GM19395 (cell line): ENCODE measurements around the gene RGL1.

Source experiments
- ATAC-seq: cut with Tn5 transposase; IDR thresholded peaks from one replicate; pipeline ENCODE4 v1.9.1; 2021; ENCODE audit warnings: mild to moderate bottlenecking, moderate library complexity; ENCODE audit not compliant: unreplicated experiment

RGL1 gene

DNA sequence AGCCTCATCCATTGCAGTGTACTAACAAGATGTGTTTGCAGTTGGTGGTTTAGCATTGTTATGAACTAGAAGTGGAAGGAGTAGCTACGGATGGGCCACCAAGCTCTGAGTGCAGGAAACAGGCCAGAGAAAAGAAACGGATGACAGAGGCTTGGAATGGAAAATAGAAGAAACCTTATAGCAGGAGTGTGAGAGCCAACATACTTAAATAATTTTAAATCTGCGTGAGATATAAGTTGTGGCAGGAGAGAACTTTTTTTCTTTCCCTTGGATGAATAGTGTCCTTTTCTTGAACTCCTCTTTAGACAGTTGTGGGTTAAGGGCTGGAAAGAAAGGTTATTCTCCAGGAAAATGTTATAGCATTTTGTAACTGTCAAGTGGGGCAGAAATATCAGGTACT, 54.2 kb downstream of the RGL1 start:
- ATAC-seq = no peak

DNA sequence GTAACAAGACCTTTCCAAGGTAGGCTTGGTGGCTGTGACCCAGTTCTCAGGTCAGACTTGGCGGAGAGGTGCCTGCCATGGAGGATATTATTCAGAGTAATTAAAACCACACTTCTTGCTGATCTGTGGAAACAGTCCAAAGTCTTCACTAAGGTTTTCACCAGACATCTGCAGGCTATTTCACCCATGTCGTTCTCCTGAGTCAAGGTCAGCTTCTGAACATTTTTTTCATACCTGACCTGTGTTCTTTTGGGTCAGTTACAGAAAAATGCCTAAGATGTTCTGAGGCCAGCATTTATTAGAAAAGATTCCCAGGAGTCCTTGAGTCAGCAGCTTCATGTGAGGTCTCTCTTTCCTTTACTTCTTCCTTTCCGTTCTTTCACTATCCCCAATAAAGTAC, 54.9 kb downstream of the RGL1 start:
- ATAC-seq = no peak

DNA sequence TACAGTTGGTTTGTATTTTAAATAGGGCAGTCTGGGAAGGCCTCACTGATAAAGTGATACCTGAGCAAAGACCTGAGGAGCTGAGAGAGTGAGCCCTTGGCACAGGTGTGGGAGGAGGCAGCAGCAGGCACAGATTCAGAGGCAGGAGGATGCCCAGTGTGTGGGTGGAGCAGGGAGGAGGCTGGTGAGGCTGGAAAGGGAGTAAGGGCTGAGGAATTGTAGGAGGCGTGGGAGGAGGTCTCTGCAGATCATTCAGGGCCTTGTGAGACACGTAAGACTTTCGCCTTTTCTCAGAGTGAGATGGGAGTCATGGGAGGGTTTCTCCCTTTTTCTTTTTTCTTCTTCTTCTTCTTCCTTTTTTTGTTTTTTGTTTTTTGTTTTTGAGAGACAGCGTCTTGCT, 58.0 kb downstream of the RGL1 start:
- no peak for ATAC-seq

DNA sequence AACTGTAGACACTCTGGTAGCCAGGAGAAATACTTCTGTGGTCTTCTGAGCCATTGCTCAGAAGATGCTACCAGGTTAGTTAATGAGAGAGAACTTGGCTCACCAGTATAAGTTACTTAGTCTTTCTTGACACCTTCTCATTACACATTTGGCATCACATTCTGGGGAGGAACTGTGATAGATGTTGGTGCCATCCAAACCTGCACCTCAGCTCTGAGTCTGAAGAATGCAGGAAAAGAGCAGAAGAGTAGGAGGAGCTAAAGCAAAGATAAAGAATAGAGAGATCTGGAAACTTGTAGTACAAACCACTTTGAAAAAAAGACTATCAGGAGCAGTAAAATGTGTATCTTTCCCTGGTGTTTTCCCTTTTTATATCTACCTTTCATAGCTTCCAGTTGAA, 58.9 kb downstream of the RGL1 start:
- ATAC-seq = no peak

DNA sequence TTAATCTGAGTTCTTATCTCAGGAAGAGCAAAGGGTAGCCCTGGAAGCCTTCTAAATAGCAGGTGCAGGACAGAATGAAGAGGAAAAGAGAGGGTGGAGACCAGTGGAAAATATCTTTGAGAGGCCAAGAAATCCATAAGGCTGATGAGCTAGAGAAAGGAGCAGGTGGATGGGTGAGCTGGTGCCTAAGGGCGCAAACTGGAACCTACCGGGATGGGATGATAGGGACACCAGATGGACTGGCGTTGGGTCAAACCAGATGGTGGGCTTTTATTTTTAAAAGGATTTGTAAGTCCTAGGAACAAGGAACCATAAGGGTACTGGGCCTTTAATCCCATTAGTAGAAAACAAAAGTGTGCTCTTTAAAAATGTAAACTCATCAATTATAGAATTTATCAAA, 59.7 kb downstream of the RGL1 start:
- no peak for ATAC-seq

DNA sequence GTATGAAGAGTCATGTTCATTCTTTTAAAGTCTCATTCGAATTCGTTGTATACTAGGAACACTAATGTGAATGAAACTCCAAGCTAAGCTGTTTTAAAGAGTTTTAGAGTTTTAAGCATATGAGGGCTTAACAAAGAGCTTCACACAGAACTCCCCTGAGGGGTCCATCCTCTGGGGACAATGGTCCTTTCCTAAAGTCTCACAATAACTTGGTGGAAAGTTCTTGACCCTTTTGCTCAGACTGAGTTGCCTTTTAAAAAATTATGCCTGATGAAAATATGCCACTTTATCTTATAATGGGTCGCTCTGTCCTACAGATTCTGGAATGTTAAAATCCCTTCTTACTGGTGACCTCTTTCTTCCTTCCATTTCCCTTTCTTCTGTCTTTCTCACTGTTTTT, 64.3 kb downstream of the RGL1 start:
- ATAC-seq = no peak

DNA sequence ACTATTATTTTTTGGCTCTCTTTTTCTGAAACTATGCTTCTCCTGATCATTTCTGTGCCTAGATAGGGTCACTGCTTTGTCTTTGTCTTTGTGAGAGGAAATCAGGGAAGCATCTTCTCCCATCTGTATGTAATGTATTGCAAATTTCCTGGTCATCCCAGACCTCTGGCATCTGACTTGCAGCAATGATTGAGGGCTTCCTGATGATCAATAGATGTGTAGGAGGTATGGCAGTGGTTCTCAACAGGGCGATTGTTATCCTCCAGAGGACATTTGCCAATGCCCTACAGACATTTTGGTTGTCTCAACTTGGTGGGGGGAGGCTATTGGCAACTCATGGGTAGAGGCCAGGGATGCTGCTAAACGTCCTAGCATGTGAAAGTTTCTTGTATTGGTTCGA, 64.7 kb downstream of the RGL1 start:
- ATAC-seq = no peak

DNA sequence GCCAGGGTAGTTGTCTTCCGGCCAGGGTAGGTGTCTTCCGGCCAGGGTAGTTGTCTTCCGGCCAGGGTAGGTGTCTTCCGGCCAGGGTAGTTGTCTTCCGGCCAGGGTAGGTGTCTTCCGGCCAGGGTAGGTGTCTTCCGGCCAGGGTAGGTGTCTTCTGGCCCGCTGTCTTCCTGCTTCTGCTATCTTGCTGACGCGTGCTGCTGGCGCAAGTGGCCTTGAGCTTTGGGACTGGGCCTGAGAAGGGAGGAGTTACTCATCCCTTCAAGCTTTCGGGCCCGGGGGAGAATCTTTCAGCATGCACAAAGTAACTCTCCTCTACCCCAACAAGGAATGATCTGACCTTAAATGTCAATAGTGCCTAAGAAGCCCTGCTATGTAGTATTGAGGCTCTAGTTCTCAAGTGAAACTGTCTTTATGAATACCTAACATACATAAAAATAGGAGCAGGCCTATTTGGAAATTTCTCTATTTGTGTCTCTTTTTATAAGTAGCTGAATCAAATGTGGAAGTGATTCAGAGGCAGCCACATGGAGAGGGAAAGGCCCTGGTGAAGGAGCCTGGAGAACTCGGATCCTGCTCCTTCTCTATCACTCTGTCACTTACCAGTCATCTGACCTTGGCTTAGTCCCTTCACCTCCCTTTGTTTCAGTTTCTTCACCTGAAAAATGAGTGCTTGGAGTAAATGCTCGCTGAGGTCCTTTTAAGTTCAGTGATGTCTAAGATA, 65.6 kb downstream of the RGL1 start:
- peak; percentile 33 for ATAC-seq

DNA sequence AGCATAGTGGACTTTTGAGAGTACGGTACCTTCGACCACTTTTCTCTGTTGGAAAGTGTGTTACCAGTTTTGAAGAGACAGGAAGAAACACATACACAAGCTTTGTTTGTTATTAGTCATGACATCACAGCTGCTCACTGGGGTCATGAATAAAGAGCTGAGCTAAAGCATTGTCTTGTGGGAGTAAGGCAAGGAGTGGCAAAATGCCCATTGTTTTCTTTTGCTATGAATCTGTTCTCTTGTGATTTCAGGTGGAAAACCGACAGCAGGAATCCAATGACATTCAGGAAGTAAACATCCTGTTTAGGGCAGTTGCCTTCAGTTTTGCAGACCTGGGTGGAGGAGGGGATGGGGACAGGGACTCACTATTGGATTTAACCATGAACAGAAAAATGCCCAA, 66.2 kb downstream of the RGL1 start:
- ATAC-seq = peak; percentile 56

DNA sequence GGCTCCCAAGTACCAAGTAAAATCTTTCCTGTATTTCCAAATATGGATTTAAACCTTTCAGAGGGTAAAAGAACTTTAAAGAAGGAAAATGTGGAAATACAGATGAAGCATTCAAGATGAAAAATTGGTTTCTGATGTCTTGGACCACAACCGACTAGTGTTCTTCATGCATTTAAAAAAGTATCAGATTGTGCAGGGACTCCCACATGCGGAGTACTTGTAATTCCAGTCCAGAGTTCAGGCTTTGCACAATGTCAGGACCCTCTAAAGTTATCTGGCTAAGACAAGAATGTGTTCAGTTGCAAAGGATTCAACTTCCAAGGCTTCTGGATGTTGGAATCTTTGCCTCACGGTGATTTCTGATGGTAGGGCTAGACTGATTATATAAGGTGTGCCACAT, 66.7 kb downstream of the RGL1 start:
- no peak for ATAC-seq

DNA sequence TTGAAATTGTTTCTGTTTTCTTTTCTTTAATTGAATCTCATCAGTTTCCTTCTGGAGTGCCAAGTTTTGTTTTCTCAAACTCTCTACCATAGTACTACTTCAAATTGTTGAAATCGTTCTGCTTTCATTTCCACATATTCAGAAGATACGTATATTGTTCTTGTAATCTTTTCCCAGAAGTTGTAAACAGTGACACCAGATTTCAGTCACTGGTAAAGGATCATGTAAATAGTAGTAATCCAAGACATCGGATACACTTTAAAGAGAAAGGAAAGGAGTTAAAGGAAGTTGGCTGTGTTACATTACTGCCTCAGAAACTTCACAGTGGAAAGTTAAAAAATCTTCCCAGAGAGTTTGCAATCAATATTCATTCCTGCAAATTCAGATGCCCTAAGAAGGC, 67.5 kb downstream of the RGL1 start:
- ATAC-seq = no peak

DNA sequence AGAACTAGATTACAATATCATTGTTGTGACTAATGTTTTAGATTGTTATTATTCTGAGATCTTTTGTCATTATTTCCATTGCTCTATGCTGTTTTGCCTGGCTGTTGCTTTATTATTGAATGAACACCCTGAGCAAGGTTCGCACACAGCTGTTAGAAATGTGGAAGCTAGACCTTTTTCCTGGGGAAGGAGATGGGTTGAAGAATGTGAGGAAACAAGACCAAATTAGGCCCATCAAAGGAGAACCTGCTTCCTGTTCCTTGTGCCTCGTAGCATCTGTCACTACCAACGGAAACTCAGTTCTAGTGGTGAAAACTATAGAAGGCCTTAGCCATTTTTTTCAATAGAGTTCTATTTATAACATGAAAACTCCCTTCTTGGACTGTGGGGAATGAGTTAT, 68.7 kb downstream of the RGL1 start:
- no peak for ATAC-seq

DNA sequence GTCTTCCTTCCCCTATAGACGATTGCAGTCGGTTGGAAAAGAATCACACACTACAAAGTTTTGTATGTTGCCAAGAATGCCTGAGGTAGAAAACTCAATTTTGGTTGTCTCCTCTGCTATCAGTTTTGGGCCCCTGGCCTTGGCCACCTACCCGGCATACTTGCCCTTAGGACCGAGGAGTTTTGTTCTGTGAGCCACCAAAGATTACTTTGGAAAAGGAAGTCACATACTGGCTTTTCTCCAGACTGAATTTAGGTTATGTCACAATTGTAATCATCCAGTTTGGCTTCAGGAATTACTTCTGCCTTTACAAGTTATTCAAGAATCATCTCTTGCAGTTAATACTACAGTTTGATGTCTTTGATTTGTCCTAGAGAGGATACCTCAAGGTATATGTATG, 71.4 kb downstream of the RGL1 start:
- ATAC-seq = no peak

DNA sequence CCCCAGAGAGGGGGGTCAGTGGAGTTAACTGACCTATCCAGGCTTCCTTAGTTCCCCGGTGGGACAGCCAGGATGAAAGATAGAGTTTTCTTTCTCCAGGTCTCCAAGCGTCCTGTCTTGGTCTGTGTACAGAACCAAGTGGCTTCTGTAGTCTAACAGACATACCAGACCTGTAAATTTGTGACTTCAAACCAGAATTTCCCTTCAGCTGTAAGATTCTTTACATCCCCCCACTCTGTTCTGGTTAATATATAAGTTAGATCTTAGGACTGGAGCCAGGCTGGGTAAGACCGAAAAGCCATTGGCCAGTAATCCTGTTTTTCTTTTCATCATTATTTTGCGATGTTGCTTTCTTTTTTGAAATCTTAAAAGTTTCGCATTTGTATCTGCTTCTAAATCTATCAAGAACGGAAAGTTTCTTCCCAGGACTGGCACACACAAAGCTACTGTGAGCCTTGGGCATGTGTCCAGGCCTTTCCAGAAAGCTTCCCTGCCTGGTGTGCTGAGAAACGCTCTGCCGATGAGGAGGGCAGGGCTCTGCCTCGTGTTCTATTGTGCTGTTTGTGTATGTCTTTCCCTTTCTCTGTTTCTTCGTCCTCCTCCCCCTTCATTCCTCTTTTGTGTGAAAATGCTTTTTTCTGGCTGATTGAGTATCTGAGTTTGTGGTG, 72.3 kb downstream of the RGL1 start:
- no peak for ATAC-seq

DNA sequence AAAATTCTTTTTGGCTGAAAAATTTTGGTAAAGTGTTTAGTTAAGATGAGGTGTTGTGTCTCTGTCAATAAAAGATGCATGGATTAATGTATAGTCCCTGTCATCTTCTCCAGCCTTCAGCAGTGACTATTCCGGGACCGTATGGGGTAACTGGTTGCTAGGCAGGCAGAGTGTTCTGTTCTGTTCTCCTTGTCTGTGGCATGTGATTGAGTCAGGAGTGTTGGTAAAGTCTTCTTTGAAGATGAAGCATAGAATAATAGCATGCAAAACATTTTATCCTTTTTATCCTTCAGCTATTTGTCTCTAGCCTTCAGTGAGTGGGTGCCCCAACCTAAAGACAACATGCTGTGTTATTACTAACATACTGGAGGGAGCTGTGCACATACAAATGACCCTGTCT, 74.6 kb downstream of the RGL1 start:
- ATAC-seq = no peak

DNA sequence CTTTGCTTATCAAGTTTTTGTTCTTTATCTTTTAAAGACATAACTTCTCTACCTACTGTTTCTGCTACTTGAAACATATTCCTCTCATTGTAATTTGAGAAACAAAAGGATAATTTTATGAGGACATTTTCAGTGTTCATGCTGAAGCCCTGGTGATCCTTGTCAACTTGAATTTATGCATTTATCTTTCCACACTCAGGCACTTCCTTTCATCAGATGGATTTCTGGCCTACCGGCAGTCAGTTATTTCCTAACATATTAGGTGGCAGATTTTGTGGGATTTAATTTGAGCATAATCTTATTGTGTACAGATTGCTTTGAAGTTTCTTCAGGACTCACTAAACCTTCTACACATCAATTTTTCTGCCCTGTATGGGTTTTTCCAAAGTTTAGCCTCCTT, 75.0 kb downstream of the RGL1 start:
- ATAC-seq = no peak

DNA sequence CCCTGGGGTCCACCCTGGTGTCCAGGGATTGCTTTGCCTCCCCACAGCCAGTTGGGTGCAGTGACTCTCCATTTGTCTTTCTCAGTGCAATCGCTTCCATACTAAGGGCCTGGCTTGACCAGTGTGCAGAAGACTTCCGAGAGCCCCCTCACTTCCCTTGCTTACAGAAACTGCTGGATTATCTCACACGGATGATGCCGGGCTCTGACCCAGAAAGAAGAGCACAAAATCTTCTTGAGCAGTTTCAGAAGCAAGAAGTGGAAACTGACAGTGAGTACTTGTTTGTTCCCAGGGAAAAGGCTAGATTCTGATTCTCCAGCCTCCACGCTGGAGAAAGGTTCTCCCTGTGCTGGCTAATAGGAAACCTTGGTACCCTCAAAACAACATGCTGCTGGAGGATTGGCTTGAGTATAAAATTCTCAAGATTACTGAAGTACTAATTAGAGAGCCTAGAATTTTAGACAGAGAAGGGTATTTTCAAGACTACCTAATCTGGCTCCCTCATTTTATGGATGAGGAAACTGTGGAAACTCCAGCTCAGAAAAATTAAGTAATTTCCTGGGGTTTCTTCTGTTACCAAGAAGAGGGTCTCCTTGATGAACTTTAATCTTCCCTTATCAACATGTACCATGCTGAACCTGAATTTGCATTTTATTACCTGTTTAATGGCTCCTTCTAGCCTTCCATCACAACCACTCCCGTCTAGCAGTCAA, 75.8 kb downstream of the RGL1 start:
- no peak for ATAC-seq

DNA sequence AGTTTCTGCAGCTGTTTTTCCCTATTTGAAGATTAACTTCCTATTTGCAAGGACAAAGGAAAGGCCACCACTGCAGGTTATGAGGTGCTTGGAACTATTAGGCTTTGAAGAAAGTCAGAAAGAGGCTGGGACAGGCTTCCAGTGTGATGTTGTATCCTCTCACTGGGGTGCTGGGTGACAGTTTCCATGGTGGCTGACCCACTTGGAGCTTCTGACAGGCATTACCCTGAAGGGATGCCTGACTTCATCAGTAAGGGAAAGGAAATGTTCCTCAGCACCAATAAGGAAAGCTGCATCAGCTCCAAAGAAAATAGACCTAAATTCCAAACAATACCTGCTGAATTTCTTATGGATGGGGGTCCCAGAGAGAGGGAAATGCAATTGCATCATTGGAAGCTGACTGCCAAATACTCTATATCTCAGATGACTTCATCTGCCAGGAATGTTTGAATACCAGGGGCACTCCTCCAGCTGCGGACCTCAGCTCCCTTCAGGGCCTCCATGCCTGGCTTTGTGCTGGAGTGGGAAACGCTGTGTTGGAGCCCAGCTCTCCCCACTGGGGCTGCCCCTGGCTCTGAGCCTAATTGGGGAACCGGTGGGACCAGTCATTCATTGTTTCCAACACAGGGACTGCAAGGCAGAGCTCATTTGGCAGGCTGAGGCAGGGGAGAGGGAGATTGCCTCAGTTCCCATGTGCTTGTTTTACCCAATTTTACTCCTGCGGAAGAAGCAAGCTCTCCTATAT, 76.6 kb downstream of the RGL1 start:
- ATAC-seq = no peak

DNA sequence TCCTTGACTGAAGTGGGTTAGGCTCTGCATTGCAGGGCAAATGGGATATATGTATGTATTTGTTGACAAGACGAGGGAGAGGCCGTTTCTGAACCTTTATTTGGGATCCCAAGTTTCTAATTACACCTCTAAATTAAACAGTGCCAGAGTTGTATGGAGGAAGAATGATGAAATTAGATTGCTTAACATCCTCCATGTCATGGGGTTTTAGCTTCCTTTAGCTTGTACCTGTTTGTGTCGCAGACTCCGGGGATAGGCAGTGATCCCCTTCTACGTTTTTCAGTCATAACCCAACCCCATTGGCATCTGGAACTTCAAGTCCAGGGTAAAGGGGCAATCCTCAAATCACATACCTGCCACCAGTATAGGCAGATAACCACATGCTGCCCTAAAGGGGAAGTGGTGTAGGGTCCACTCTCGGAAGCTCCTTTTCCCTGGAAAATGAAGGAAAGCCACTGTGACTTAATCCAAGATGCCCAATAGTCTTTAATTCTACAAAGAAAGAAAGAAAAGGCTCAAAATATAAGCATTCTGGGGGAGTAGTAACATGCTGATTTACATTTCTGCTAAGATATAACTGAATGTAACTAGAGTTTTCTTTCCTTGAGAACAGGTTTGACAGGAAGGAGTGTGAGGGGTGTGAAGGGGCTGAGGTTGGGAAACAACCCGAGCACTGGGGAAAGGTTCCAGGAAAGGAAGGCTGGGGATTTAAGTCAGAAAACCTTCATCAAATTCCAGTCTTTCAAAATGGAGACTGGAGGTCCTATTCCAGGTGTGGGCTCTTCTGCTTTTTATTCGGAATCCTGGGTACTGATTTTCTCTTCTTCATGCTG, 77.6 kb downstream of the RGL1 start:
- ATAC-seq = no peak

DNA sequence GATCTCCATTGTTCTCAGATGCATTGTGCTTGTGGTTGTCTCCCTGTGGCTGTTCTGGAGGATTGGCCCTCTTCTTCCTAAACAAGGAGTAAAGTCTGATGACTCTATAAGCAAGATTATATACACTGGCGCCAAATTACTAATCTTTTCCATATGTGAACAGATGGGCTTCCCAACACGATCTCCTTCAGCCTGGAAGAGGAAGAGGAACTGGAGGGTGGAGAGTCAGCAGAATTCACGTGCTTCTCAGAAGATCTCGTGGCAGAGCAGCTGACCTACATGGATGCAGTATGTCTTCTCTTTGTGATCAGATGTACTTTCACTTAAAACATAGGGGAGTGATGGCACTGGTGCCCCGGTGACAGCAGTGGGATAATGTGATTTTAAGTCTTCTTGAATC, 78.7 kb downstream of the RGL1 start:
- ATAC-seq = no peak

DNA sequence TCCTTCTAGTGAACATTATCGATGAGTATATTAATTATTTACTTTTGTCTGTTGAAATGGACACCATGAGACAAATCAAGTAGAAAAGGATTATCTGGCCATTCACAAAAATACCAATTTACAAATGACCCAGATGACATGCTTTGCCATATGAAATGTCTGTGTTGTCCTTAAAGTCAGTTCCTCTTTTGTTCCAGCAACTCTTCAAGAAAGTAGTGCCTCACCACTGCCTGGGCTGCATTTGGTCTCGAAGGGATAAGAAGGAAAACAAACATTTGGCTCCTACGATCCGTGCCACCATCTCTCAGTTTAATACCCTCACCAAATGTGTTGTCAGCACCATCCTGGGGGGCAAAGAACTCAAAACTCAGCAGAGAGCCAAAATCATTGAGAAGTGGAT, 79.6 kb downstream of the RGL1 start:
- no peak for ATAC-seq
